ENCODE measurements around the gene HMGXB4.
A peak's percentile ranks its signal among the peaks of the same experiment; 100 is the strongest.

The HMGXB4 gene

DNA sequence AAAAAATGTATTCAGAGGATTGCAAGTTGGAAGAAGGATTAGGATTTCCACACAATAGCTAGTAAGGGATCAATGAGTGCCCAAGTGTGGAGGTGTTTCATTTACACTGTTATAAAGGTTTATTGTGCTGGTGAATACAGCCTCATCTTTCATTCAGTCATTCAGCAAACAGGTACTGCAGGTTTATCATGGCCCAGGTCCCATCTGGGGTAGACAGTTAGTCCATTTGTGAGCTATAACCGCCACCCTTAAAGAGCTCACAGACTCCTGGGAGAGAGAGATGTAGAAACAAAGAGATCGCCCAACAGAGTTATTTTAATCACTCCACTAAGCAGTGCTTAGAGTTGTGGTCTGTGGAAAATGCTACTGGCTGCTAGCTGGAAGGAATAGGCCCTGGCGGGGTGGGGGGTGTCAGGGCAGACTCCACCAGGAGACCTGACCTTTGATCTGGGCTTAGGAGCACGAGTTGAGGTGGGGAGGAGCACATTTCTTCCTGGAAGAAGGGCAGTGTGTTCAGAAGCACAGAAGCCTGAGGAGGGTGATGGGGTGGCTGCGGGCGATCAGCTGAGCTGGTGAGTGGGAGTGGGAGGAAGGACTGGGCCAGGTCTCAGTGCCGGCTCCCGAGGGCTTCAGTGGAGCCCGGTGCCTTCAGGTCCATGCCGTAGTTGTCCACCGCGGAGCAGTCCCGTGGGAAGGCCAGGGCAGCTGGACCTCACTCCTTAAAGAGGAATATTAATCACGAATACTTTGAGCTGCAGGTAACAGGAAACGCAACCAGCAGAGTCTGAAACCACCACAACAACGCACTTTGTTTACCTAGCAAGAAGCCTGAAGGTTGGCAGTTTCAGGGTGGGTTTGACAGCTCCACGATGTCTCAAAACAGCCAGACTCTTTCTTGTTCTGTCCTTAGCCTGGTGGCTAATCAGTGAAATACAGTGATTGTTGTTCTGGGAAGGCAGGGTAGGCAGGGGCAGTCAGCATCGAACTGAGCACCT lies 53.6 kb downstream of the HMGXB4 start:
- no peak for DNase-seq (ENCODE audit: low spot score)

DNA sequence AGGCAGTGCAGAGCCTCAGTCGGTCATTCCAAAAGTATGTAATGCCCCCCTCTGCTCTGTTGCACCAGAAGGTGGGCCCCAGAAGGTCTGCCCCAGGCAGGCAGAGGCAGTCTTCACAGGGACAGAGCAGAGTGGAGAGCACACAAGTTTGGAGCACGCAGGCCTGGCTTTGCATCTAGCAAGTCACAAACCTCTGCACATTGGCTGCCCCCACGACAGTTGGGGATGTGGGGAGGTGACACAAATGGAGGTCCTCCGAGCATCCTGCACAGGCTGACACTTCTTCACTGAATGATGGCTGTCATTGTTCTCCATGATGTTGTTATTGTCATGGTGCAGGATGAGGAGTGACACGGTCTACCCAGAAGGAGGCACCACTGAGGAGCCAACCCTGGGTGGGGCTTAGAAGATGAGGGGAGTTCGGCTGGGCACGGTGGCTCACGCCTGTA lies 54.3 kb downstream of the HMGXB4 start:
- DNase-seq (ENCODE audit: low spot score): no peak

GRCh38 chr22:35312198-35313059 lies 55.1 kb downstream of the HMGXB4 start:
- DNase-seq (ENCODE audit: low spot score): no peak

DNA sequence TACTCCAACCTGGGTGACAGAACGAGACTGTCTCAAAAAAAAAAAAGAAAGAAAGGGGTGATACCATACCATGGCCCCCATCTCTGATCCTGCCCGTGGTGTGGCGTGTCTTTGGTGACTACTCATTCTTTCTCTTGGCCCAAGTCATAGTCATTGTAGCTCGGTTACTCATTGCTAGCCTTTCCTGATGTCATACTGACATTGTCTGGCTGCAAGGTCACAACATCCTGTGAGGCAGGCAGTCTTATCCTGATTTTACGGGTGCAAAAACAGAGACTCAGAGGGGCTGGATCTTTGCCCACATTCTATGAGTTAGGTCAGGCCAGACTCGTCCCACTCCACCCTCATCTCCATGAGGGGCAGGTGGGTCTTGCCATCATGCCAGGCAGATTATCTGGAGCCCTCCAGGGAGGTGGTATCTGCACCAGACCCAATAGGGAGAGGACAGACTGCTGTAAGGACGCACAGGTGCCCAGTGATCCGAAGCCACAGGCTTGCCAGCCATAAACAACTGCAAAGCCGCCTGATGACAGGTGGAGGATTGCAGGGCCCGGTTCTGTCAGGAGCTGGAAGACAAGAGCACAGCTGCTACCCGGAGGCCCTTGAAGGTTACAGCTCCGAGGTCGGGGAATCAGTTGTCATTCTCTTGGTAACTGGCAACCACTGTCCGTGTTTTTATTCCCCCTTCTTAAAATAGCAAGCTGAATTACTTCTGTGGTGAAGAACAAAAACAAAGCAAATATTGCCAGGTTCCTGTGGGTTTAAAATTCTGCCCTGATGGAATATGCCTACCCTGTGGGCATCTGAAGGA lies 56.2 kb downstream of the HMGXB4 start:
- no peak for DNase-seq (ENCODE audit: low spot score)

GRCh38 chr22:35314161-35314942 lies 57.1 kb downstream of the HMGXB4 start:
- DNase-seq (ENCODE audit: low spot score): no peak

DNA sequence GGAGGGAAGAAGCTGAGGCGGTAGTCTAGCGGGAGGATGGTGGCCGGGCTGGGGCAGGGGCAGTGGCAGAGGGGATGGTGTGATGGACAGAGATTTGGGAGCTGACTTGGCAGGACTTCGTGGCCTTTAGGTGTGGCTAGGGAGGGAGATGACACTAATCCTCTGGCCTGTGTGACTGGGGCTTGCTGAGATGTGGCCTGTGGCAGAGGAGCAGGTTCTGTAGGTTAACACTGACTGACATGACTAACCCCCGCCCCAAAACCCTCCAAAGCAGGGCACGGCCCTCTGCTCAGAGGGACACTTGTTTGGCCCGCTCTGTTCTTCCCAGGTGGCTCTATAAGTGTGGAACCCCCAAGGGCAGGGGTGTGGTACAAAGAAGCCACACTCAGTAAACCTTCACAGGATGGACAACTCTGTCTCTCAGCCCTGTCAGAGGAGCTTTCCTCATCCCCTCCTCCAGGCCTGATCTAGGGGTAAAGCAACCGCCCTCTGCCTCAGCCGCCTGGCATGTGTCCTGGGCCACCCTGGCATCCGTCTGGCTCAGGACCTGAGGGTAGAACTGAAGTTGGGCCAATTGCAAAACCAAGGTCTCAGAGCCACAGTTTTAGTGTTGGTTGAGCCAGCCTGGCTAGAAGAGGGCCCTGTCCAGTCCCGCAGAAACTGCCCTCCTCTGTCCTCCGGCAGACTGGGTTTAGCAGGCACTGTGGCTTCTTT lies 58.0 kb downstream of the HMGXB4 start:
- DNase-seq (ENCODE audit: low spot score): no peak

DNA sequence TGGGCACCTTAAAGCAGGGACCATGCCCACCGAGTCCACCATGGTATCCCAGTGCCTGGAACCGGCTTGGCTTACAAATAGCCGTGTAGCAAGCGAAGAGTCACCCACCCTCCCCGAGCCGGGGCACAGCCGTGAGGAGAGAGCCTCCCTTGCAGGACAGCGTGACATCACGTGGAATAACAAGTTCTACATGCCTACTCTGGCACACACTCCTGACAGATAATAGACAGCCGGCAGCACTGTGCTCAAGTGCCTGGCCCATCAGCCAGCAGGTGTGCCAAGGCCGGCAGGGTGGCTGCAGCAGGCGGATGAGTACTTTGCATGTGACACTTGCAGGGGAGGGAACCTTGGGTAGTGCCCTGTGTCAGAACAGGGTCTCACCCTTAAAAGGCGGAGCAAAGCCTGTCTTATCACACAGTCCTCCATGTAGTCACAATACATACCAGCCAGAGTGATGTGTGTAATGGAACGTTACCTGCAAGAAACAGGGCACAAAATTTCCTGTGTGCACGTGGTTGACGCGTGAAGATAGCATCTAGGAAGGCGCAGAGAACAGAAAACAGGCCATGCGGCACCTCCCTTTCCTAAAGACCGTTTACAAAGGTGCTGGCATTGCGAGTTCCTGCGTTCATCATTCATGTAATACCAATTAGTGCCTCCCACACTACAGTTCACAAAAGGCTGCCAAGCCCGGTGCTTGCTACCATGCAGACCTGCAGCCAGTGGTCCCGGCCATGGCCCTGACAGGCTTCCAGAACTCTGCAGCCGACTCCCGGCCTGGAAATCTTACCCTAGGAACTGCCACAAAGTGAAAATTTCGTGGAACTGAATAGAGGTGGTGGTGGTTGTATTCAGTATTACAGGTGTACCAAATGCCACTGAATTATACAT lies 58.8 kb downstream of the HMGXB4 start:
- peak; percentile 17 for DNase-seq (ENCODE audit: low spot score)

DNA sequence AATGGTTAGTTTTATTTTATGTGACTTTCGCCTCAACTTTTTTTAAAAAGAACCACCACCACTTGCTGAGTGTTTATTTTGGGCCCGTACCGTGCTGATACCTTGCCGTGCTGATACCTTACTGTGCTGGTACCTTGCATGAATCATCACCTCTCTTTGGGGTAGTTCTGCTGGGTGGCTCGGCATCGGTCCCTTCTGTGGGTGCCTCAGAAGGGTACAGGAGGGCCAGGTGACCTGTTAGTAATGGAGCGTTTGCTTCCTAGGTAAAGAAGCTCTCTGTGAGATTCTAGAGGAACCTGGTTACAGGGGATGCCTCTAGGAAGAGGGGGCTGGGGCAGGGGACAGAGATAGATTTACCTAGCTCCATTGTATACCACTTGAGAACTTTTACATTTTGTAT lies 59.5 kb downstream of the HMGXB4 start:
- no peak for DNase-seq (ENCODE audit: low spot score)

GRCh38 chr22:35317680-35318290 lies 60.5 kb downstream of the HMGXB4 start:
- no peak for DNase-seq (ENCODE audit: low spot score)

DNA sequence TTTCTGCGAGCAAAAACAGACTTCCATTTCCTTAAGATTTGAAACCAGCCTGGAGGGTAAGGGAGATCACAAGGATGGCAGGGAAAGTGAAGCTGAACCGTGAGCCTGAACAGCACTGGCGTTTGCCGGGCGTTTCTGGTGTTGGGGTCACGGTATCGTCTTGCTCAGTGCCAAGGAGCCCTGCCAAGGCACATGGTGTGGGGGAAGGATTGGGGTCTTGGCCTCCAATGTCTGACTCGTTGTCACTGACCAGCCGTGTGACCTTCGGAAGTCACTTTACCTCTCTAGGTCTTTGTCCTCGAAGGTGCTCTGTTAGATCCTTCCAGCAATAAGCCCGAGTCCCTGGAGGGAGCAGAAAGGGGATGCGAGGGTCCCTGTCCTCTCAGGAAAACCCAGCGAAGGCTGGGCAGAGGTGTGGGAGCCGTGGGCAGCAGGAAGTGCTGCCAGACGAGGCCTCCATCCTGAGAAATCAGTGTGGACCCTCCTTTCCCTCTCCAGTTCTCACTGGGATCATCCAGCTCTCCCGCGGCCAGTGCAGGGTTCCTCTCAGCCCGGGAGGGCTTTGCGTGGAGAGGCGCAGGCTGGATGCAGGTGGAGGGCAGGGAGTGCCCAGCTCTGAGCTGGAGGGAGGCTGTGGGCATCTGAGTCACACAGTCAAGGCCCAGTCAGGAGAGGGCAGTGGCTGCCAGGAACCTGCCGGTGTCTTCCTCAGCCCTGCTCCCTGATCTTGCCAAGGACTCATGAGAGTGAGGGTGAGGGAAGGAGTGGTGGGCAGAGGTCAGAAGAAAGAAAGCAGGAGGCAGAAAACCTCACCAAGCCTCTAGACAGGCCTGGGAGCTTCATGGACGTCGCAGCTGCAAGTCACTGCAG lies 61.3 kb downstream of the HMGXB4 start:
- DNase-seq (ENCODE audit: low spot score): no peak

DNA sequence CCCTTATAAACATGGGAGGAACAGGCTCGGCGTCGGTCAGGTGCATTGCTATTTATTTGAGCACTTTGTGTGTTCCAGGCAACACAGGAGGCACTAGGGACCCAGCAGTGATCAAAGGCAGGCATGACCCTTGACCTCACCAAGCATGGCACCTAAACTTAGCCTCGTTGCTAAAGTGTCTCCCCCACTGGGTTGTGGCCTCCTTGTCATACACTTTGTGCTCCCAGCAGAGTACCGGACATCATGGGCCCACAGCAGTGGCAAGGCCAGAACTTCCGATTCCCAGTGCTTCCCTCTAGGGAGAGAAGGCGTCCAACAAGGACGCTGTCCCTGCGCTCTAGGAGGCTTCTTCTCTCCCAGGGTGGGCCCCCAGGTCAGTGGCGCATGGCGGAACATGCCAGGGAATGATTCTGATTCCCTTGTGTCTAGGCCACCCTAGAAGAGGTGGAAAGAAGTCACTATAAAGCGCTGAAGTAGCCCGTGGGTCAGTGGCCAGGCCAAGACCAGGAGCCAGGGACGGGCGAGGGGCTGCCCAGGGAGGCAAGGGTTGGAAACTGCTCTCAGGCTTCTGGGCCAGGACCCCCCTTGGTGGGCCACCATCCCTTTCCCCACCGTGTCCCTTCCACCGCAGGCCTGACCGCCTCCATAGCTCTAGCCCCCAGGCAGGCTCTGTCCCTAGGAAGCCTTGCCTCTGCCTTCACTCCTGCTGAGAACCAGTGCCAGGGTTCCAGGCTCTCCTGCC lies 62.1 kb downstream of the HMGXB4 start:
- no peak for DNase-seq (ENCODE audit: low spot score)

- DNase-seq (ENCODE audit: low spot score): no peak
Observed at GRCh38 chr22:35322126-35322525, 64.8 kb downstream of the HMGXB4 start.

- no peak for DNase-seq (ENCODE audit: low spot score)
Observed at GRCh38 chr22:35322893-35323292, 65.6 kb downstream of the HMGXB4 start.

DNA sequence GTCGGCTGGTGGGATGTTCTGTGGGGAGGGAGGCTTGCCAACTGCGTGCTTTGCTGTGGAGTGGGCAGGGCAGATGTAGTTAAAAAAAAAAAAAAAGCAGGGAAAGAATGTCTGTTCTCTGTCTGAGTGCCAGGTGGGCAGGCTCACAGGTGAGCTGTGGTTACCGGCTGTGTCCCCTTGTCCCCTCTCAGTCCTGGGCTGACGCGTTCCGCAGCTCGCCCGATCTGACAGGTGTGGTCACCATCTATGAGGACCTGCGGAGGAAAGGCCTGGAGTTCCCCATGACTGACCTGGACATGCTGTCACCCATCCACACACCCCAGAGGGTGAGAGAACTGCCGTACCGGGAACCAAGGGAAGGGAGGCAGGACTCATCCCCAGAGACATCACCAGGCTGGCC lies 66.0 kb downstream of the HMGXB4 start:
- no peak for DNase-seq (ENCODE audit: low spot score)

DNA sequence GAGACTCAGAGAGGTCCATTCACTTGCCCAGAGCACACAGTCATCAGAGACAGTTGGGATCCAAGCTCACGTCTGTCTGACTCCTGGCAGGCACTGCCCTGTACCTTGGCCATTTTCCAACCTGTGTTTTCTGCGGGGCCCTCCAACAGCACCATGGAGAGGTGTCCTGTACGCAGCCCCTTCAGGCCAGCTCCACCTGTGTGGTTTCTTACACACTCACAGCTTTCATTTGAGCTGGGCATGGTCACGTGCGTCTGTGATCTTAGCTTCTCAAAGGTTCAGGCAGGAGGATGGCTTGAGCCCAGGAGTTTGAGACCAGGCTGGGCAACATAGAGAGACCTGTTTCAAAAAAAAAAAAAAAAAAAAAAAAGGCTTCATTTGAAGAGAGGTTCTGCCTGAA lies 66.8 kb downstream of the HMGXB4 start:
- DNase-seq (ENCODE audit: low spot score): no peak

DNA sequence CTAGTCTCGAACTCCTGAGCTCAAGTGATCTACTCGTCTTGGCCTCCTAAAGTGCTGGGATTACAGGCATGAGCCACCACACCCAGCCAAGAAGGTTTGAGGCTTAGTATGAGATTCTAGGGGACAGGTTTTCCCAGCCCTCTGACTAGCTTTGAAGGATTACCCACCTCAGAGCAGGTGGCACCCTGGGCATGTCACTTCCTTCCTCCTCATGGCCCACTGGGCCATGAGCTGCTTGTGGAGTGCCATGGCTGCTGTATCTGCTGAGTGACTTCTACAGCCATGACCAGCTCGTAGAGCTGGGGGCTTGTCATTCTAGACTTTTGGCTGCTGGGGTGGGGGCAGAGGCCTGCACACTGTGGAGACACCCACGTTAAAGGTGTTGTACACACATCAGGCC lies 67.5 kb downstream of the HMGXB4 start:
- DNase-seq (ENCODE audit: low spot score): no peak

GRCh38 chr22:35325209-35325608 lies 67.9 kb downstream of the HMGXB4 start:
- DNase-seq (ENCODE audit: low spot score): no peak

Data from CD4-positive, alpha-beta T cell treated with Interleukin-15 for 4 hours (primary cell).